Measurements from ENCODE around the gene GPR85.
"Not testable (repeated sequence)": the region's sequence is repeated elsewhere in the genome, so short reads cannot be mapped to it uniquely, and the experiment has no call there.

- not testable (repeated sequence) for TF ChIP-seq EZH2 (IDR thresholded peaks at IDR 0.05; ENCODE audit: low read length, unreplicated experiment); CTCF (conservative IDR thresholded peaks at IDR 0.05; ENCODE audit: low read depth, low read length); EZH2phosphoT487 (IDR thresholded peaks at IDR 0.05; ENCODE audit: borderline replicate concordance, low read length)
Measured at GRCh38 chr7:113117374-113117774, 30.7 kb upstream of the GPR85 start.
